Endothelial cell of umbilical vein (primary cell): ENCODE results near the gene EIF1B. TPM values are rescaled to one million over a fixed set of nuclear protein-coding genes. Genes with fewer than 3 reads are reported as not detected.

Experiments
- BruUV-seq: library from RNA; stranded (reverse); fragments of 400-500 nt; replicated peaks from 2 replicates; lab custom pipeline; 2021; lab: Mats Ljungman, UMichigan
- CTCF ChIA-PET: fragments of 300-600, 350-600 bp; sonication (Branson Sonifier 250); formaldehyde crosslinking; loops from one replicate; lab custom pipeline; 2021; ENCODE audit warnings: antibody characterized with exemption, inconsistent platforms; lab: Charles Lee
- POLR2A ChIA-PET: fragments of 300-600, 350-600 bp; sonication (Branson Sonifier 250); formaldehyde crosslinking; loops from one replicate; lab custom pipeline; 2021; ENCODE audit warnings: antibody characterized with exemption, inconsistent platforms; lab: Charles Lee
- DNase-seq: peaks from one replicate; pipeline ENCODE4 v3.0.0-alpha.2; 2011; ENCODE audit warnings: low read depth, low spot score
- FAIRE-seq: peaks from 2 replicates; lab custom pipeline; 2011; peaks lifted over from hg19 to GRCh38; lab: Jason Lieb, UNC
- H2AFZ ChIP-seq: 2 replicates; pipeline ENCODE4 v1.6.0; 2012; ENCODE audit warnings: low read depth, low read length, control low read depth, inconsistent platforms
- H3K27ac ChIP-seq: 2 replicates; pipeline ENCODE4 v1.5.1; 2011; ENCODE audit warnings: low read depth, mild to moderate bottlenecking, control low read depth, low read length, moderate library complexity; ENCODE audit not compliant: insufficient read depth
- H3K27me3 ChIP-seq, 2 experiments: 2 replicates each; pipeline versions ENCODE4 v1.6.0 to v1.6.1; 2011; ENCODE audit warnings: low read length in 2 of 2, mixed read lengths in 1 of 2; ENCODE audit not compliant: control insufficient read depth in 2 of 2, insufficient read depth in 2 of 2
- H3K36me3 ChIP-seq, 2 experiments: 2 replicates in 1 of 2; 3 replicates in 1 of 2; pipeline ENCODE4 v1.5.1; 2011; ENCODE audit warnings: low read length in 2 of 2, mild to moderate bottlenecking in 1 of 2, moderate library complexity in 1 of 2; ENCODE audit not compliant: control insufficient read depth in 2 of 2, insufficient read depth in 2 of 2; ENCODE audit errors: extremely low read depth in 1 of 2
- H3K4me1 ChIP-seq: 3 replicates; pipeline ENCODE4 v1.5.1; 2011; ENCODE audit warnings: mild to moderate bottlenecking, low read length; ENCODE audit not compliant: control insufficient read depth, insufficient read depth; ENCODE audit errors: extremely low read depth
- H3K4me2 ChIP-seq: 2 replicates; pipeline ENCODE4 v1.6.1; 2011; ENCODE audit warnings: low read length, control low read depth, mixed read lengths; ENCODE audit not compliant: insufficient read depth
- H3K4me3 ChIP-seq, 3 experiments: fragments of 200-600 bp in 1 of 3; sonication (generic), shearing (Covaris generic) in 1 of 3; replicated peaks in 1 of 3; 2 replicates each; pipeline ENCODE4 v1.5.1; 2011 to 2016; ENCODE audit warnings: control low read depth in 3 of 3, low read length in 3 of 3, mild to moderate bottlenecking in 2 of 3, inconsistent platforms in 1 of 3, low read depth in 1 of 3, moderate library complexity in 1 of 3; ENCODE audit not compliant: insufficient read depth in 1 of 3
- H3K79me2 ChIP-seq: 2 replicates; pipeline ENCODE4 v1.6.0; 2012; ENCODE audit warnings: low read length, inconsistent platforms; ENCODE audit not compliant: control insufficient read depth, insufficient read depth
- H3K9ac ChIP-seq: replicated peaks from 2 replicates; pipeline ENCODE3; 2011; ENCODE audit warnings: low read length, control low read depth; ENCODE audit not compliant: insufficient read depth; ENCODE audit errors: extremely low read depth
- H3K9me1 ChIP-seq: replicated peaks from 3 replicates; pipeline ENCODE4 v1.6.0; 2011; ENCODE audit warnings: mild to moderate bottlenecking, low read length; ENCODE audit not compliant: control insufficient read depth, insufficient read depth; ENCODE audit errors: extremely low read depth
- H3K9me3 ChIP-seq: replicated peaks from 2 replicates; pipeline ENCODE4 v1.5.1; 2012; ENCODE audit warnings: low read length, inconsistent platforms; ENCODE audit not compliant: control insufficient read depth, insufficient read depth
- H4K20me1 ChIP-seq: replicated peaks from 2 replicates; pipeline ENCODE3; 2011; ENCODE audit warnings: mild to moderate bottlenecking, low read length; ENCODE audit not compliant: control insufficient read depth, insufficient read depth; ENCODE audit errors: extremely low read depth
- EZH2 ChIP-seq: IDR thresholded peaks from 2 replicates; pipeline ENCODE4 v1.6.1; 2012; ENCODE audit warnings: borderline replicate concordance, low read depth, mild to moderate bottlenecking, moderate library complexity, low read length, inconsistent platforms; ENCODE audit not compliant: severe bottlenecking
- FOS ChIP-seq: IDR thresholded peaks from 2 replicates; pipeline ENCODE4 v1.6.1; 2011; ENCODE audit warnings: mild to moderate bottlenecking, low read length, moderate library complexity, borderline replicate concordance; ENCODE audit not compliant: insufficient read depth
- GATA2 ChIP-seq: IDR thresholded peaks from 2 replicates; pipeline ENCODE4 v1.7.0; 2011; ENCODE audit warnings: low read depth, mild to moderate bottlenecking, moderate library complexity, mixed read lengths, low read length; ENCODE audit not compliant: insufficient read length, insufficient read depth
- MYC ChIP-seq: IDR thresholded peaks from one replicate; pipeline ENCODE4 v1.6.1; 2011; ENCODE audit warnings: mild to moderate bottlenecking, low read depth, low read length
- POLR2A ChIP-seq: IDR thresholded peaks from 2 replicates; pipeline ENCODE4 v1.6.1; 2012; ENCODE audit warnings: low read depth, mild to moderate bottlenecking, control low read depth, low read length
- POLR2AphosphoS5 ChIP-seq: IDR thresholded peaks from 2 replicates; pipeline ENCODE4 v1.6.1; 2012; ENCODE audit warnings: low read depth, mild to moderate bottlenecking, control low read depth, low read length, moderate library complexity; ENCODE audit not compliant: insufficient read depth
- dilution Hi-C: fragments of 300-500 bp; cut with MboI; formaldehyde crosslinking; loops from one replicate; pipeline ENCODE4 v1.15.0; 2019; ENCODE audit warnings: low sequenced_read_pairs; ENCODE audit not compliant: extremely low pct_ligation_motif_present
- intact Hi-C: fragments of 100-400 bp; cut with micrococcal nuclease; formaldehyde crosslinking; loops from one replicate; pipeline ENCODE4 v1.10.0; 2022
- polyA plus RNA-seq, 4 experiments: library from polyadenylated mRNA; depleted of rRNA in 3 of 4; stranded (reverse) in 3 of 4; unstranded in 1 of 4; fragments of >200 nt; gene quantifications; 2 replicates each; pipeline versions ENCODE4 v1.2.1 to v1.2.3, GENCODE V29; 2011 to 2012; ENCODE audit warnings: missing spikeins in 1 of 4
- total RNA-seq: library from RNA; stranded (reverse); gene quantifications from 2 replicates; pipeline ENCODE4 v1.2.3, GENCODE V29; 2021
- TF ChIP-seq, protein P1 (sequence below), 2 donors: IDR thresholded peaks; 1 replicate in 1 of 2; 2 replicates in 1 of 2; pipeline ENCODE4 v1.5.1; 2011; ENCODE audit warnings: low read length in 2 of 2, mild to moderate bottlenecking in 2 of 2, moderate library complexity in 2 of 2, control low read depth in 1 of 2, inconsistent platforms in 1 of 2, low read depth in 1 of 2; ENCODE audit not compliant: insufficient read depth in 1 of 2; ENCODE audit errors: extremely low read depth in 1 of 2
- TF ChIP-seq, protein P2 (sequence below): IDR thresholded peaks from 2 replicates; pipeline ENCODE4 v1.6.1; 2011; ENCODE audit not compliant: insufficient read depth, insufficient read length

EIF1B gene
- total and polyA plus RNA-seq, 2 donors (not counting 3 experiments of a cell fraction or from before 2014, with no cell fraction given): 17.8 to 46.0 TPM

DNA sequence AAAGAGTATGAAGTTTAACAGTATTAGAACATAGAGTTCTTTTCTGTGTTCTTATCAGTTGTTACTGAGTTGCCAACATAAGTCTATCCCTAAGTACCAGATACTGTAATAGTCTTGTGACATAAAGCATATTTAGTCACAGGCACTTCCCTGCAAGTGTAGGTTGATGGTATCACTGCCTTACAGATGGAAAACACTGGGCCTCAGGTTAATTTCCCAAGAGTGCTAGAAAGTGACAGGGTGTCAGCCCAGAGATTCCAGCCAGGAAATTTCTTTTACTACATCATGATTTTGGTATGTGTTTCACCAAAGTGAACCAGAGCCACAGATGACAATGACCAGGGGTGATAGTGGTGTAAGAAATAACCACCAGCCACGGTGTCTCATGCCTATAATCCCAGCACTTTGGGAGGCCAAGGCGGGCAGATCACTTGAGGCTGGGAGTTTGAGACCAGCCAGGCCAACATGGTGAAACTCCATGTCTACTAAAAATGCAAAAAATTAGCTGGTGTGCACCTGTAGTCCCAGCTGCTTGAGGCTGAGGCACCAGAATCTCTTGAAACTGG is 3.2 kb downstream of the EIF1B start:
- no peak overlapping the region for H2AFZ ChIP-seq
- no peak overlapping the region for H3K4me3 ChIP-seq
- no peak overlapping the region for H3K27ac ChIP-seq
- H3K79me2 ChIP-seq: peaks cover 26% of the 10 kb centered on the region
- CTCF ChIA-PET: interaction anchor here (14.1 kb wide), 1 partner anchor 120 kb away, joined by 261 read pairs; no protein-coding TSS in a partner anchor
- H4K20me1 ChIP-seq: no peaks in the 10 kb centered on the region
- no peak for TF ChIP-seq EZH2
- no peak for TF ChIP-seq POLR2A
- TF ChIP-seq MYC: no peak
- TF ChIP-seq, protein P1, sequence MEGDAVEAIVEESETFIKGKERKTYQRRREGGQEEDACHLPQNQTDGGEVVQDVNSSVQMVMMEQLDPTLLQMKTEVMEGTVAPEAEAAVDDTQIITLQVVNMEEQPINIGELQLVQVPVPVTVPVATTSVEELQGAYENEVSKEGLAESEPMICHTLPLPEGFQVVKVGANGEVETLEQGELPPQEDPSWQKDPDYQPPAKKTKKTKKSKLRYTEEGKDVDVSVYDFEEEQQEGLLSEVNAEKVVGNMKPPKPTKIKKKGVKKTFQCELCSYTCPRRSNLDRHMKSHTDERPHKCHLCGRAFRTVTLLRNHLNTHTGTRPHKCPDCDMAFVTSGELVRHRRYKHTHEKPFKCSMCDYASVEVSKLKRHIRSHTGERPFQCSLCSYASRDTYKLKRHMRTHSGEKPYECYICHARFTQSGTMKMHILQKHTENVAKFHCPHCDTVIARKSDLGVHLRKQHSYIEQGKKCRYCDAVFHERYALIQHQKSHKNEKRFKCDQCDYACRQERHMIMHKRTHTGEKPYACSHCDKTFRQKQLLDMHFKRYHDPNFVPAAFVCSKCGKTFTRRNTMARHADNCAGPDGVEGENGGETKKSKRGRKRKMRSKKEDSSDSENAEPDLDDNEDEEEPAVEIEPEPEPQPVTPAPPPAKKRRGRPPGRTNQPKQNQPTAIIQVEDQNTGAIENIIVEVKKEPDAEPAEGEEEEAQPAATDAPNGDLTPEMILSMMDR (IDR thresholded peaks at IDR 0.05; ENCODE audit: extremely low read depth in 1 of 2, insufficient read depth in 1 of 2, low read depth in 1 of 2, low read length in 2 of 2): no peak
- TF ChIP-seq POLR2AphosphoS5: no peak
- no peak for TF ChIP-seq GATA2
- TF ChIP-seq, protein P2, sequence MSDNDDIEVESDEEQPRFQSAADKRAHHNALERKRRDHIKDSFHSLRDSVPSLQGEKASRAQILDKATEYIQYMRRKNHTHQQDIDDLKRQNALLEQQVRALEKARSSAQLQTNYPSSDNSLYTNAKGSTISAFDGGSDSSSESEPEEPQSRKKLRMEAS: no peak
- no peak for TF ChIP-seq FOS
- FAIRE-seq (no peak), DNase-seq (no peak)
- H3K9ac ChIP-seq: no peak overlapping the region
- POLR2A ChIA-PET: interaction anchor here (0.7 kb wide), 1 partner anchor 882 kb away, joined by 3 read pairs; no protein-coding TSS in a partner anchor
- no peaks in the 10 kb centered on the region for H3K9me1 ChIP-seq
- intact Hi-C loops (loop anchor here (5.0 to 10.0 kb wide), 2 partner anchors 898 to 1650 kb away; partner anchors contain the start of gene ULK4), dilution Hi-C loops (no loop called here)
- H3K36me3 ChIP-seq: peaks cover 6 to 20% of the 10 kb centered on the region in 2 experiments
- H3K4me2 ChIP-seq: no peak overlapping the region
- BruUV-seq: no TSS peak
- peaks cover 14% of the 10 kb centered on the region for H3K4me1 ChIP-seq
- H3K27me3 ChIP-seq: no peaks in the 10 kb centered on the region
- no peaks in the 10 kb centered on the region for H3K9me3 ChIP-seq
